Astrocyte (in vitro differentiated cells and primary cell): ENCODE data around the gene CELF6. TPM values are rescaled to one million over a fixed set of nuclear protein-coding genes. Genes with fewer than 3 reads are reported as not detected.

Experiments used
- DNase-seq: peaks from one replicate; pipeline ENCODE4 v3.0.0-alpha.2; 2010; ENCODE audit warnings: low read depth
- FAIRE-seq: peaks from 2 replicates; lab custom pipeline; 2011; peaks lifted over from hg19 to GRCh38; lab: Jason Lieb, UNC
- H2AFZ ChIP-seq: 2 replicates; pipeline ENCODE4 v1.6.0; 2012; ENCODE audit warnings: low read depth, low read length, inconsistent platforms
- H3K27ac ChIP-seq: 2 replicates; pipeline ENCODE4 v1.5.1; 2011; ENCODE audit warnings: low read depth, low read length, inconsistent platforms
- H3K27me3 ChIP-seq: 2 replicates; pipeline ENCODE4 v1.6.0; 2011; ENCODE audit warnings: low read length, inconsistent platforms; ENCODE audit not compliant: insufficient read depth
- H3K36me3 ChIP-seq: 2 replicates; pipeline ENCODE4 v1.5.1; 2011; ENCODE audit warnings: low read length, inconsistent platforms; ENCODE audit not compliant: insufficient read depth
- H3K4me1 ChIP-seq: 2 replicates; pipeline ENCODE4 v1.5.1; 2011; ENCODE audit warnings: low read length, inconsistent platforms; ENCODE audit not compliant: insufficient read depth
- H3K4me2 ChIP-seq: 2 replicates; pipeline ENCODE4 v1.6.0; 2012; ENCODE audit warnings: low read length, inconsistent platforms
- H3K4me3 ChIP-seq: 2 replicates; pipeline ENCODE4 v1.5.1; 2011; ENCODE audit warnings: low read depth, mild to moderate bottlenecking, low read length, inconsistent platforms; ENCODE audit not compliant: insufficient read depth
- H3K79me2 ChIP-seq: 2 replicates; pipeline ENCODE4 v1.6.0; 2012; ENCODE audit warnings: mild to moderate bottlenecking, low read length, inconsistent platforms; ENCODE audit not compliant: insufficient read depth
- H3K9ac ChIP-seq: 2 replicates; pipeline ENCODE4 v1.6.0; 2012; ENCODE audit warnings: mild to moderate bottlenecking, low read length, inconsistent platforms
- H3K9me3 ChIP-seq: 2 replicates; pipeline ENCODE4 v1.5.1; 2012; ENCODE audit warnings: low read depth, mild to moderate bottlenecking, low read length, inconsistent platforms; ENCODE audit not compliant: insufficient read depth
- H4K20me1 ChIP-seq: 2 replicates; pipeline ENCODE4 v1.6.0; 2012; ENCODE audit warnings: low read length, inconsistent platforms; ENCODE audit not compliant: insufficient read depth
- H3K27ac Mint-ChIP-seq: one replicate; pipeline ENCODE4 v1.8.0; 2021; ENCODE audit warnings: mild to moderate bottlenecking, mixed read lengths; ENCODE audit not compliant: unreplicated experiment
- H3K27me3 Mint-ChIP-seq: one replicate; pipeline ENCODE4 v1.8.0; 2021; ENCODE audit warnings: low read depth, mixed read lengths; ENCODE audit not compliant: unreplicated experiment
- H3K36me3 Mint-ChIP-seq: one replicate; pipeline ENCODE4 v1.8.0; 2021; ENCODE audit warnings: low read depth, mixed read lengths; ENCODE audit not compliant: unreplicated experiment
- H3K4me1 Mint-ChIP-seq: one replicate; pipeline ENCODE4 v1.8.0; 2021; ENCODE audit warnings: low read depth, mixed read lengths; ENCODE audit not compliant: unreplicated experiment
- H3K4me3 Mint-ChIP-seq: one replicate; pipeline ENCODE4 v1.8.0; 2021; ENCODE audit warnings: mild to moderate bottlenecking, moderate library complexity, mixed read lengths; ENCODE audit not compliant: unreplicated experiment
- H3K9me3 Mint-ChIP-seq: one replicate; pipeline ENCODE4 v1.8.0; 2021; ENCODE audit warnings: mild to moderate bottlenecking, mixed read lengths; ENCODE audit not compliant: unreplicated experiment
- EZH2 ChIP-seq: IDR thresholded peaks from 2 replicates; pipeline ENCODE4 v1.6.1; 2012; ENCODE audit warnings: mild to moderate bottlenecking, low read length, inconsistent platforms; ENCODE audit not compliant: insufficient read depth
- total RNA-seq: library from RNA; stranded (reverse); gene quantifications from 2 replicates; pipeline ENCODE4 v1.2.1, GENCODE V29; 2021
- TF ChIP-seq, protein P1 (sequence below): IDR thresholded peaks from 2 replicates; pipeline ENCODE4 v1.5.1; 2011; ENCODE audit warnings: low read depth, mild to moderate bottlenecking, inconsistent platforms, low read length, moderate library complexity; ENCODE audit not compliant: insufficient read depth

Gene CELF6
- total RNA-seq, 1 donor from 2014 or later: not detected

DNA sequence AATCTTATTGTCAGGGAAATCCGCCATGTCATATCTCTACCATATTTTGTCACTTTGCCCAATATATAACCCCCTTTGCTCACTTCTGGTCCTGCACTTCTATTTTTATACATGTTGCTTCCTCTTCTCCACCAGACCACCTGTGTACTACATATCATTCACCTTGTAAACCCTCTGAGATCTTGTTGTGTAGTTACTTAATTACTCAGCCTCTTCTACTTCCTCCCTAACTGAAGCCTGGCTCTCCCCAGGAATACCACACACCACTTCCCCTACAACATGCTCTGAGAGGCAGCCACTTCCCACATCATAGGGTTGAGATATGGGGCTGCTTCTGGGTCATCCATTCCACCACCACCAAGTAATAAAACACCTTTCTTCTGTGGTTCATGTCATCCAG, 45.9 kb upstream of the CELF6 start:
- Histone ChIP-seq H3K9me3 (no peaks in the 10 kb centered on the region), H4K20me1 (peaks cover 48% of the 10 kb centered on the region), H3K79me2 (peaks cover 49% of the 10 kb centered on the region), H3K4me3 (no peak overlapping the region), H3K36me3 (peaks cover 3% of the 10 kb centered on the region), H2AFZ (no peak overlapping the region), H3K4me2 (no peak overlapping the region), H3K27ac (no peak overlapping the region), H3K27me3 (no peaks in the 10 kb centered on the region), H3K4me1 (no peaks in the 10 kb centered on the region), H3K9ac (no peak overlapping the region)
- DNase-seq (no peak), FAIRE-seq (no peak)
- Mint-ChIP-seq H3K4me3 (no peak overlapping the region), H3K9me3 (no peaks in the 10 kb centered on the region), H3K27me3 (no peaks in the 10 kb centered on the region), H3K27ac (no peak overlapping the region), H3K4me1 (peaks cover 15% of the 10 kb centered on the region), H3K36me3 (peaks cover 11% of the 10 kb centered on the region)
- TF ChIP-seq, protein P1, sequence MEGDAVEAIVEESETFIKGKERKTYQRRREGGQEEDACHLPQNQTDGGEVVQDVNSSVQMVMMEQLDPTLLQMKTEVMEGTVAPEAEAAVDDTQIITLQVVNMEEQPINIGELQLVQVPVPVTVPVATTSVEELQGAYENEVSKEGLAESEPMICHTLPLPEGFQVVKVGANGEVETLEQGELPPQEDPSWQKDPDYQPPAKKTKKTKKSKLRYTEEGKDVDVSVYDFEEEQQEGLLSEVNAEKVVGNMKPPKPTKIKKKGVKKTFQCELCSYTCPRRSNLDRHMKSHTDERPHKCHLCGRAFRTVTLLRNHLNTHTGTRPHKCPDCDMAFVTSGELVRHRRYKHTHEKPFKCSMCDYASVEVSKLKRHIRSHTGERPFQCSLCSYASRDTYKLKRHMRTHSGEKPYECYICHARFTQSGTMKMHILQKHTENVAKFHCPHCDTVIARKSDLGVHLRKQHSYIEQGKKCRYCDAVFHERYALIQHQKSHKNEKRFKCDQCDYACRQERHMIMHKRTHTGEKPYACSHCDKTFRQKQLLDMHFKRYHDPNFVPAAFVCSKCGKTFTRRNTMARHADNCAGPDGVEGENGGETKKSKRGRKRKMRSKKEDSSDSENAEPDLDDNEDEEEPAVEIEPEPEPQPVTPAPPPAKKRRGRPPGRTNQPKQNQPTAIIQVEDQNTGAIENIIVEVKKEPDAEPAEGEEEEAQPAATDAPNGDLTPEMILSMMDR: no peak
- no peak for TF ChIP-seq EZH2

GRCh38 chr15:72361176-72361575, 41.2 kb upstream of the CELF6 start:
- Histone ChIP-seq H3K4me3 (no peak overlapping the region), H3K27ac (no peak overlapping the region), H2AFZ (no peak overlapping the region), H4K20me1 (peaks cover 68% of the 10 kb centered on the region), H3K9me3 (no peaks in the 10 kb centered on the region), H3K9ac (no peak overlapping the region), H3K79me2 (peaks cover 55% of the 10 kb centered on the region), H3K4me2 (no peak overlapping the region), H3K4me1 (peaks cover 12% of the 10 kb centered on the region), H3K36me3 (peaks cover 7% of the 10 kb centered on the region), H3K27me3 (no peaks in the 10 kb centered on the region)
- Mint-ChIP-seq H3K4me1 (peaks cover 15% of the 10 kb centered on the region), H3K27ac (no peak overlapping the region), H3K9me3 (no peaks in the 10 kb centered on the region), H3K4me3 (no peak overlapping the region), H3K36me3 (peaks cover 3% of the 10 kb centered on the region), H3K27me3 (no peaks in the 10 kb centered on the region)
- FAIRE-seq (no peak), DNase-seq (no peak)
- TF ChIP-seq EZH2: no peak
- TF ChIP-seq, protein P1: no peak

DNA sequence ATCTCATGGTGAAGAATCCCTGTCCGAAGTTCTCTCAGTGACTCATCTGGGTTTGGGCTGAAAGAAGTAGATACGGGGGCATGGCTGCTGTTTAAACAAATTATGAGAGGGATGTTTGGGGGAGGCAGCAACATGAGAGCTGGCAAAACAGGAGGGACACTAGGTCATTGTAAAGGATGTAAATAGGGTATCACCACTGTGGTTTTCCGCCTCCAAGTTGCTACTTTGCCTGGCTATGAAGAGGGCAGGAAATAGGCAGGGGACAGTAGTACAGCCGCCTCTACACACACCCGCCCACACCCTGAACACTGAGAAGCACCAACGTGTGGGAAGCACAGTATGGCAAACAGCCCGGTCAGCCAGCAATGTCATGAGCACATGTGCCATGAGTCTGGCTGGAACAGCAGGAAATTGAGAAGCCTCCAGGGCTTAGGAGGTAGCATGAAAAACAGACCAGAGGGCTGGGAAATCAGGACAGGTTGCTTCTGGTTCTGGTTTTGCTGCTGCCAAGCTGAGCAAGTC, 38.8 kb upstream of the CELF6 start:
- no peak for FAIRE-seq
- Histone ChIP-seq H4K20me1 (peaks cover 73% of the 10 kb centered on the region), H3K4me3 (no peak overlapping the region), H3K4me2 (peak overlapping the region; percentile 37), H3K36me3 (peaks cover 16% of the 10 kb centered on the region), H3K4me1 (peaks cover 12% of the 10 kb centered on the region), H3K27ac (no peak overlapping the region), H3K79me2 (peaks cover 50% of the 10 kb centered on the region), H2AFZ (no peak overlapping the region), H3K27me3 (no peaks in the 10 kb centered on the region), H3K9ac (no peak overlapping the region), H3K9me3 (no peaks in the 10 kb centered on the region)
- Mint-ChIP-seq H3K36me3 (peaks cover 16% of the 10 kb centered on the region), H3K4me3 (peak overlapping the region; percentile 18), H3K4me1 (peaks cover 13% of the 10 kb centered on the region), H3K9me3 (no peaks in the 10 kb centered on the region), H3K27ac (peak overlapping the region; percentile 6), H3K27me3 (no peaks in the 10 kb centered on the region)
- peak; percentile 80 for DNase-seq
- TF ChIP-seq, protein P1: no peak
- no peak for TF ChIP-seq EZH2
